Activated CD4-positive, alpha-beta T cell treated with anti-CD3 and anti-CD28 coated beads, Interleukin-10, Interleukin-2, amounts not matched to agents 100 ng/mL and 50 ng/mL, durations not matched to agents 16 hours and 8 hours (primary cell): ENCODE data around the gene DRAP1.
A peak's percentile ranks its signal among the peaks of the same experiment; 100 is the strongest.

ENCODE experiments used
- DNase-seq: peaks from one replicate; pipeline ENCODE4 v3.0.0-alpha.2; 2020

DRAP1 gene

GRCh38 chr11:65886826-65887722, 32.2 kb upstream of the DRAP1 start:
- DNase-seq = no peak

DNA sequence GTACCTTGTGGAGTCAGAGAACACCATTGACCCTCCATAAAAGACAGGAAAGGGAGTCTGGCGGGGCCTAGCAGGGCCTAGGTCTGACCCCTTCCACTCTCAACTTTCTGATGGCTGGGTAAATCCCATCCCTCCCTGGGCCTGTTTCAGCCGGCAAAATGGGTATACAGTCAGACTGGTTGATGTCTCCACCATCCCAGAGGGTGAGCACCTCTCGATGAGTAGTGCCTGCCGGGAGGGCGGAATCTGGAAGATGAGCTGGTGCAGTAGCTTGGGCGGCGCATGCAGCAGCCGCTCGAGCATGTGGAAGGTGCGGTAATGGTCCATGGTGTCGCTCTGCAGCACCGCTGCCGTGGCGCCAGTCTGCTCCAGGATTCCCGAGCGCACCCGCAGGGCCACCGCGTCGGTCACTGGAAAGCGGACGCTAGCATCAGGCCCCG, 31.5 kb upstream of the DRAP1 start:
- DNase-seq = peak; percentile 34

DNA sequence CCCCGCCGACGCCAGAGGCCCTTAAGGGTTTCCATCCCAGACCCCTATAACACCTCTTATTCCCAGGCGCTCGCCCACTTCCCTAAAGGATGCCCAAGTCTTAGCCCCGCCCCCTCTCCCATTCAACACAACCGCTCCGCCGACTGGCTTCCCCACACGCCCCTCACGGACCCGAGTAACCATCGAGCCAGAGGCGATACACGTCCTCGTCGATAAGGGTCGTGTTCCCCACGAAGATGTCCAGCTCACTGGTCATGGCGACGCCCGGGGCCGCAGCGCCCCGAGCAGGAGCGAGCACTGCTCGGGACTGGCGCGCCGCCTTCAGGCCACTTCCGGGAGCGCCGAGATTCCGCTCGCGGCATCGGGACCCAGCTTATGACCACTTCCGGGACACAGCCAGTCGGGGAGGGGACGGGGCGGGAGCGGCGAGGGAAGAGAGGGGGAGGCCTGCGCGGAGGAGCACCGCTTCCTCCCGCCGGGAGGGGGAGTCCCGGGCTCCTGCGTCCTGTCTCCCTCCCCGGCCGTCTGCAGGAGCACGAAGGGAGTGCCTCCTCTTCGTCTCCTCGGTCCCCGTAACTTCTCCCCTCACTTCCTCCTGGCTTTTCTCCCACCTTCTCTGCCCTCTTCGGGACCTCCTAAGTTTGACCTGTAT, 30.9 kb upstream of the DRAP1 start, which contains the start of gene FIBP:
FIBP (minus strand) TSS at position 309 of the 652 bp plus-strand sequence; CDS start at position 256, 53 bp downstream.
- peak; percentile 98 for DNase-seq

- DNase-seq = peak; percentile 100
Observed at GRCh38 chr11:65890324-65891218, 28.7 kb upstream of the DRAP1 start, which contains the start of gene CCDC85B. Gene CCDC85B, plus strand, starts transcription at chr11:65890673. Its CDS starts 111 bp downstream, at chr11:65890784.

DNA sequence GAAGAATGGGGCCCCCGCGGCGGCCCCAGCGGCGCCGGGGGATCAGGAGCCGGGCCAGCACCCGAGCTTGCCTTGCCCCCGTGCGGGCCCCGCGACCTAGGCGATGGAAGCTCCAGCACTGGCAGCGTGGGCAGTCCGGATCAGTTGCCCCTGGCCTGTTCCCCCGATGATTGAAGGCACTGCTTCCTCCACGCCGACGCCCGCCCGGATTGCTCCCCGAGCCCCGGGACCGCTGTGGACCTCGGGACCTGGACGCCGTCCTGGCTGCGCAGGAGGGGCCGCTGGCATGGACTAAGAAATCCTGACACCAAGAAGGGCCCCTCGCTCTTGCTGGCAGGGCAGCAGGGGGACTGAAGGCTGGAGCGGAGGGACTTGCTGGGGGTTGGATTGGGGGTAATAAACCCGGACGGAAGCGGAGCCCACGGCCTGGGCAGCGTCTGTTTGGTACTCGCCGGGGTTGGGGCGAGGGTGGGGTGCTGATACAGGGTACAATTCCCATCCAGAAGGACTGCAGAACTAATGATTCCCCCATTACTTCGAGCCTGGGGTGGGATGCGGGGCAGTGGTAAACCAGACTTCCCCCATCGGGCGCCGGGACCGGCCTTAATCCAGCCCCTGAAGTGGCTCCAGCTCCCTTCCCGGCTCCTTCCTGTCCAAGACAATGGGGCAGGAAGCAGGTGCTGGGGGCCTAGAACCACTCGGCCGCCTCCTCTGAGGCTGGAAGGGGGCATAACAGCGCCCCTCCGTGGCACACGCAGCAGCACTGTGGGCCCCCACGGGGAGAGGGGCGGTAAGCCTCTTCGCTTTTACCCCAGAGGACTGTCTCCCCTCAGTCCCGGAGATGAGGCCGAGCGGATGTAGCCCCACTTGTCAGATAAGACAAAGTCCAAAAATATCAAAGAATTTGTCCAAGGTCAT, 27.7 kb upstream of the DRAP1 start:
- DNase-seq = peak; percentile 60

DNA sequence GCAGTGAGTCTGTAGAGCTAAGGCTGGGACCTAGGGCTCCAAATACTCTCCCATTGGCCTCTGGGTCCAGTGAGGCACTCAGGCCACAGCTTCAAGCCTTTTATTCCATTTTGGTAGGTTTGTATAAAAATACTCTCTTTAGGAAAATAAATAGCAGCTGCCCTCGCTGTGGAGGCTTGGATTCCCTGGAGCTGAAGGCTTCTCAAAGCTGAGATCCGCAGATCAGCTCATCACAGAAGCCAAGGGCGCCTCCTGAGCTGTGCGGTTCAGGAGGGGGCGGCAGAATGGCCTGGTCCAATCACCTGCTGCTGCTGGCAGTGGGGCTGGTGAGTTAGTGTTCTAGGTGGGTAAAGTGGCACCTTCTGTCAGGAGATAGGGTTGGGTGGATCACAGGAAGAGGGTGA, 27.1 kb upstream of the DRAP1 start:
- peak; percentile 49 for DNase-seq

DNA sequence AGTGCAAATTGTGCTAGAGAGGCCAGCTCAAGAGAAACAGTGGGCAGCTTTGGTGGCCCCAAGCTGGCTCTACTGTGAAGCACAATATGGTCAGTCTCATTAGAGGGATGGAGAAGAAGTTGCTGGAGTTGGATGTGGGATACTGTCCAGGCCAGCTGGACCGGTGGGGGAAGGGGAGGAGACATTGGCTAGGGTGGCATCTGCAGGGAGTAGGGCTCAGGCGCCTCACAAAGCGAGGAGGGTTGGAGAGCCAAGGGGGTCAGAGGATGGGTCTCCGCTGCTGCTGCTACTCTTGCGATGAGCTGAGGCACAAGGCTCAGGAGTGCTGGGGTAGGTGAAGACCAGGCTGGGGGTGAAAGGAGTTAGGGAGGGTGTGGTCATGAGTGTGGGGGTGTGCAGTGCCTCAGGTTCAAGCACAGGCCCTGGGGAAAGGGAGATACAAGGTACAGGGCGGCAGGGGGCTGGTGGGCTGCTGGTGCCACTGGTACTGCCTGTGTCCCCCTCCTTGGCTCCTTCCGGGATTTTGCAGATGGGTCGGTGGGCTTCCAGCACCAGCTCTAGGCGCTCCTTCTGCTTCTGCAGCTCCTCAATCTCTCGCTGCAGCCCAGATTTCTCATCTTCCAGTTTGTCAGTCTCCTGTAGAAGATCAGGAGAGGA, 26.4 kb upstream of the DRAP1 start:
- DNase-seq = no peak

DNA sequence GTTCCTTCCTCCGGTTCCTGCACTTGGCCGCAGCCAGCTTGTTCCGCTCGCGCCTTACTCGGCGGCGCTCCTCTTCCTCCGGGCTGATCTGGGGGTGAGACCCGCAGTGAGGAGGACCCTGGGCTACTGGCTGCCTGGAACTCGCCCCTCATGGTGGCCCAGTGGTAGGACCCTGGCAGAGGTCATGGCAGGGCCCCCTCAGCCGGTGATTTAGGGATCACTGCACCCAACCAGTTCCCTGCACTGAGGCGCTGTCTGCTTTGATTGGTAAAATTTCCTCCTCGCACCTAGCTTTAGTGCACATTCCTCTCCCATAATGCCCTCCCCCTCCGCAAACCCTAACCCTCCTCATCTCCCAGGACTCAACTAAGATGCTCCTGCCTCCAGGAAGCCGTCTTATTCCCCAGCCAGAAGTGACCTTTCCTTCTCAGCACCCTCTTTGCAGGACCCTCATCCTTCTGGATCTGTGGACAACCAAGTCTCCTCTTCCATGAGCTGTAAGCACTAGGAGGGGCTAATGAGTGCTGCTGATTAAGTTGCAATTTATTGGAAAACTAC, 25.1 kb upstream of the DRAP1 start:
- peak; percentile 69 for DNase-seq

DNA sequence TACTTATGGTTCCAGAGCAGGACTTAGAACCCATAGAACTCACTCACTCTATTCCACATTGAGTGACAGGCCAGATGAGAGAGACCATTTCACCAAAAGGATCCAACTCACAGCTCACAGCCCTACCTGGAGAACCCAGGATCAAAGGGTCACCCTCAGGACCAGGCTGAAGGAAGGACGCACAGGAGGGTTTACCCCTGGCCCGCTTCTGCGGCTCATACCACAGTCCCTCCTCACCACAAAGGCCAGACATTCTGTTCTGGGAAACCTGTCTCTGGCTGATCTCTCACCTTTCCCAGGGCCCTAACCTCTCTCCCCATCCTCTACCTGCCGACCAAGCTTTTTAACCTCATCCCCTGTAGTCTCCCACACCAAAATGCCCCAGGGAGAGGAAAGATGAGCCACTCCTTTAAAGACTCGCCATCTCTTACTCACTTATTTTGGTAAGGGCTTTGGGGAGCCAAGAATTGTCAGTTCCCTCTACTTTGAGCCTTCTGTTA, 23.7 kb upstream of the DRAP1 start:
- no peak for DNase-seq

GRCh38 chr11:65896034-65896999, 22.9 kb upstream of the DRAP1 start:
- DNase-seq = no peak

GRCh38 chr11:65897020-65897471, 22.2 kb upstream of the DRAP1 start:
- DNase-seq = peak; percentile 54

DNA sequence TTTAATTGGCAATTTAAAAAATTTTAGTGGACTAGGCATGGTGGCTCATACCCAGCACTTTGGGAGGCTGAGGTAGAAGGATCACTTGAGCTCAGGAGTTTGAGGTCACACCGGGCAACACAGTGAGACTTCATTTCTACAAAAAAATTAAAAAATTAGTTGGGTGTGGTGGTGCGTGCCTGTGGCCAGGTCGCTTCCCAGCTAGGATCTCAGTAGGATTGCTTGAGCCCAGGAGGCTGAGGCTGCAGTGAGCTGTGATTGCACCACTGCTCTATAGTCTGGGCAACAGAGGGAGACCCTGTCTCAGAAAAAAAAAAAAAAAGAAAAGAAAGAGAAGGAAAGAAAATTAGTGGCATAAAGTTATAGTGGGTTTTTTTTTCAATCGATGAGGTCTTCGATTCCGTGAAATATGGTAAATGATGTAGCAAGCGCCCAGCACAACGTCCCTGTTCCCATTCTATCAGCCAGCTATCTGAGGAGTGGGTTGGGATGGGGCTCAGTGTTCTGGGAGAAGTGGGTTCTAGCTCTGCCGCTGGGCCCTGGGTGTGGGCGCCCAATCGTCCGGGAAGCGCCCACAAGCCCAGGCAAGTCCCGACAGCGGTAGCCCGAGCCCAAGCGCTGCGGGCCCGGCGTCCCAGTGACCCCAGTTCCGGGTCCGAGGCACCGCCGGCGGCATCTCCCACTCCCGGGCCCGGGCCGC, 20.4 kb upstream of the DRAP1 start:
- DNase-seq = no peak

DNA sequence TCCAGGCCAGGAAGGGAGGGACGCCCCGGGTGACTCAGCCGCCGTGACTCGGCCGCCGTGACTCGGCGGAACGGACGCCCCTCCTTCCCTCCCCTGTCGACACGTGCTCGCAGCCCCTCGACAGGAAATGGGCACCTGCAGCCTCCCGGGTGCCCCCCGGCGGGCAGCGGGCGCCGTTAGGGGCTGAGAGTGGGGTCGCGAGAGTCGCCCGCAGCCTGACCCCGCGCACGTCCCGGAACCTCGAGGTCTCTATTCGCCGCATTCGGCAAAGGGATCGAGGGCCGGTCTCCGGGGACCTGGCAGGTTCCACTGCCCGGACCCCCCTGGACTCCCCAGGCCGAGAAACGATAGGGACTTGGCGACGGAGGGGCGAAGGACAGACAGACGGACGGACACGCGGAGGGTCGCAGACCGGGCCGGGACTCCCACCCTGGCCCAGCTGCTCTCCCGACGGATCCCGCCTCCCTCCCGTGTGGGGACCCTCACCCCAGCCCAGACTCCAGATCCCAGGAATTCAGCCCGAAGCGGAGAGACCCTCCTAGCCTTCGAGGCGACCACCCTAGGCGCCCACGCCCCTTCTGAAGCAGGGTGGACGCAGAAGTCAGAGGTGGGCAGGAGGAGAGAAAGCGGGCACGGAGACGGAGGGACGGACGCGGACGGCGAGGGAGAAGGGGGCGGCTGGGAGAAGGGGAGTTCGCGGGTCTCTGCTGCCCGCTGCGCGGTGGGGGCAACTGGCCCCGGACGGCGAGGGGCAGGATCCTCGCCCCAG, 19.7 kb upstream of the DRAP1 start:
- peak; percentile 82 for DNase-seq

GRCh38 chr11:65900125-65900898, 18.9 kb upstream of the DRAP1 start, which contains the start of gene FOSL1:
Gene FOSL1, minus strand, starts transcription at chr11:65900388. Its CDS starts 49 bp downstream, at chr11:65900339.
- DNase-seq = peak; percentile 96

DNA sequence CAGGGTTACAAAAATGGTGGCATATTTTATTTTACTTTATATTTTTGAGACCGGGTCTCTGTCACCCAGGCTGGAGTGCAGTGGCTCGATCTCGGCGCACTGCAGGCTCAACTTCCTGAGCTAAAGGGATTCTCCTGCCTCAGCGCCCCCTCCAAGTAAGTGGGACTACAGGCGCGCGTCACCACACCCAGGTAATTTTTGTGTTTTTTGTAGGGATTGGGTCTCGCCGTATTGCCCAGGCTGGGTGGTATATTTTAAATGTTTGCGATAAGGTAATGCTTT, 18.4 kb upstream of the DRAP1 start:
- DNase-seq = no peak

- DNase-seq = no peak
Observed at GRCh38 chr11:65903068-65903481, 16.2 kb upstream of the DRAP1 start.

DNA sequence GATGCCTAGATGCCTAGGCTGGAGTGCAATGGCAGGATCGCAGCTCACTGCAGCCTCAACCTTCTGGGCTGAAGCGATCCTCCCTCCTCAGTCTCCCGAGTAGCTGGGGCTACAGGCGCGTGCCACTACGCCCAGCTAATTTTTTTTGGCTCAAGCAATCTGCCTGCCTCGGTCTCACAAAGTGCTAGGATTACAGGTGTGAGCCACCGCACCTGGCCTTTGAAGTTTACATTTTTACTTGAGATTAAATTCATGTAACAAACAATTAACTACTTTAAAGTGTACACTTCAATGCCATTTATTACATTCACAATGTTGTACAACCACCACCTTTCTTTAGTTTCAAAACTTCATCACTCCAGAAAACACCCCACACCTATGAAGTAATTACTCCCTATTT, 15.5 kb upstream of the DRAP1 start:
- no peak for DNase-seq
